Gastrocnemius medialis (tissue), 4 donors: ENCODE data around the gene HBEGF.

Experiments
- CTCF ChIP-seq, 5 experiments: fragments of 450-650 bp in 3 of 5; fragments of 200-600 bp in 2 of 5; sonication (generic) in 2 of 5; IDR thresholded peaks in 4 of 5; conservative IDR thresholded peaks in 1 of 5; 1 replicate in 4 of 5; 2 replicates in 1 of 5; pipeline ENCODE4 v1.5.1; 2016 to 2019; ENCODE audit warnings: antibody characterized with exemption in 5 of 5, mild to moderate bottlenecking in 3 of 5, moderate library complexity in 3 of 5
- POLR2A ChIP-seq, 2 donors: fragments of 450-650 bp; IDR thresholded peaks; one replicate each; pipeline ENCODE4 v1.6.1; 2017; ENCODE audit warnings: antibody characterized with exemption in 2 of 2, mild to moderate bottlenecking in 2 of 2, moderate library complexity in 2 of 2

GRCh38 chr5:140324041-140324600 is 22.3 kb downstream of the HBEGF start:
- no peak for TF ChIP-seq CTCF (IDR thresholded peaks at IDR 0.05 in 4 of 5, conservative IDR thresholded peaks at IDR 0.05 in 1 of 5)
- TF ChIP-seq POLR2A (IDR thresholded peaks at IDR 0.05) = no peak
